ENCODE results near the gene FSTL4. TPM values are rescaled to one million over a fixed set of nuclear protein-coding genes. Genes with fewer than 3 reads are reported as not detected.

FSTL4 gene
- total RNA-seq, 1 experiment from 2014 or later: 0.12 TPM

- intact Hi-C loops (cut with micrococcal nuclease): no loop called here
- peaks cover 50% of the 10 kb centered on the region for H3K27me3 Mint-ChIP-seq (ENCODE audit: insufficient read depth, unreplicated experiment)
- peaks cover 5% of the 10 kb centered on the region for H3K9me3 Mint-ChIP-seq (ENCODE audit: unreplicated experiment)
- H3K4me1 Mint-ChIP-seq (ENCODE audit: insufficient read depth, unreplicated experiment): no peaks in the 10 kb centered on the region
- no peaks in the 10 kb centered on the region for H3K36me3 Mint-ChIP-seq (ENCODE audit: insufficient read depth, unreplicated experiment)
- ChIA-PET CTCF (no interaction called here), POLR2A (no interaction called here)
- no peak overlapping the region for H3K27ac Mint-ChIP-seq (ENCODE audit: low read depth, unreplicated experiment)
- no TSS peak for BruUV-seq (replicated peaks)
- DNase-seq (ENCODE audit: unreplicated experiment): no peak
- no peak overlapping the region for H3K4me3 Mint-ChIP-seq (ENCODE audit: unreplicated experiment)
- no peak for TF ChIP-seq CTCF (IDR thresholded peaks at IDR 0.05; ENCODE audit: unreplicated experiment)
Observed at GRCh38 chr5:133582971-133583370, 29.4 kb downstream of the FSTL4 start.

- H3K36me3 Mint-ChIP-seq (ENCODE audit: insufficient read depth, unreplicated experiment): no peaks in the 10 kb centered on the region
- H3K27ac Mint-ChIP-seq (ENCODE audit: low read depth, unreplicated experiment): no peak overlapping the region
- POLR2A ChIA-PET: interaction anchor here (0.6 to 0.8 kb wide), 2 partner anchors 11 to 13 kb away, joined by 4 read pairs; no protein-coding TSS in a partner anchor
- no TSS peak for BruUV-seq (replicated peaks)
- no peak for TF ChIP-seq CTCF (IDR thresholded peaks at IDR 0.05; ENCODE audit: unreplicated experiment)
- no peaks in the 10 kb centered on the region for H3K4me1 Mint-ChIP-seq (ENCODE audit: insufficient read depth, unreplicated experiment)
- intact Hi-C loops (cut with micrococcal nuclease): no loop called here
- H3K4me3 Mint-ChIP-seq (ENCODE audit: unreplicated experiment): no peak overlapping the region
- peaks cover 5% of the 10 kb centered on the region for H3K9me3 Mint-ChIP-seq (ENCODE audit: unreplicated experiment)
- CTCF ChIA-PET: interaction anchor here (0.7 to 0.9 kb wide), 3 partner anchors 8 to 288 kb away, joined by 3 to 4 read pairs (median 3); no protein-coding TSS in a partner anchor
- DNase-seq (ENCODE audit: unreplicated experiment): peak; percentile 30
- peaks cover 59% of the 10 kb centered on the region for H3K27me3 Mint-ChIP-seq (ENCODE audit: insufficient read depth, unreplicated experiment)
Observed at GRCh38 chr5:133581918-133582317, 30.4 kb downstream of the FSTL4 start.

GRCh38 chr5:133581348-133581747 lies 31.0 kb downstream of the FSTL4 start:
- no peak for DNase-seq (ENCODE audit: unreplicated experiment)
- no peaks in the 10 kb centered on the region for H3K4me1 Mint-ChIP-seq (ENCODE audit: insufficient read depth, unreplicated experiment)
- ChIA-PET CTCF (interaction anchor here (0.7 to 1.0 kb wide), 3 partner anchors 9 to 288 kb away, joined by 3 to 4 read pairs (median 3); no protein-coding TSS in a partner anchor), POLR2A (interaction anchor here (0.6 to 0.8 kb wide), 2 partner anchors 12 kb away, joined by 4 read pairs; no protein-coding TSS in a partner anchor)
- no peaks in the 10 kb centered on the region for H3K36me3 Mint-ChIP-seq (ENCODE audit: insufficient read depth, unreplicated experiment)
- BruUV-seq (replicated peaks): no TSS peak
- intact Hi-C loops (cut with micrococcal nuclease): no loop called here
- no peak overlapping the region for H3K27ac Mint-ChIP-seq (ENCODE audit: low read depth, unreplicated experiment)
- TF ChIP-seq CTCF (IDR thresholded peaks at IDR 0.05; ENCODE audit: unreplicated experiment): no peak
- H3K27me3 Mint-ChIP-seq (ENCODE audit: insufficient read depth, unreplicated experiment): peaks cover 64% of the 10 kb centered on the region
- H3K4me3 Mint-ChIP-seq (ENCODE audit: unreplicated experiment): no peak overlapping the region
- H3K9me3 Mint-ChIP-seq (ENCODE audit: unreplicated experiment): peaks cover 5% of the 10 kb centered on the region

- no peak overlapping the region for H3K27ac Mint-ChIP-seq (ENCODE audit: low read depth, unreplicated experiment)
- peaks cover 5% of the 10 kb centered on the region for H3K9me3 Mint-ChIP-seq (ENCODE audit: unreplicated experiment)
- ChIA-PET CTCF (interaction anchor here (1.0 kb wide), 1 partner anchor 287 kb away, joined by 3 read pairs; no protein-coding TSS in a partner anchor), POLR2A (interaction anchor here (0.7 kb wide), 1 partner anchor 127 kb away, joined by 4 read pairs; no protein-coding TSS in a partner anchor)
- BruUV-seq (replicated peaks): no TSS peak
- intact Hi-C loops (cut with micrococcal nuclease): no loop called here
- no peaks in the 10 kb centered on the region for H3K36me3 Mint-ChIP-seq (ENCODE audit: insufficient read depth, unreplicated experiment)
- DNase-seq (ENCODE audit: unreplicated experiment): no peak
- H3K4me1 Mint-ChIP-seq (ENCODE audit: insufficient read depth, unreplicated experiment): no peaks in the 10 kb centered on the region
- no peak for TF ChIP-seq CTCF (IDR thresholded peaks at IDR 0.05; ENCODE audit: unreplicated experiment)
- H3K27me3 Mint-ChIP-seq (ENCODE audit: insufficient read depth, unreplicated experiment): peaks cover 71% of the 10 kb centered on the region
- no peak overlapping the region for H3K4me3 Mint-ChIP-seq (ENCODE audit: unreplicated experiment)
Observed at GRCh38 chr5:133580618-133581017, 31.7 kb downstream of the FSTL4 start.
